GM03348 (cell line): Measurements from ENCODE around the gene SNX24.
"Not testable (repeated sequence)": the region's sequence is repeated elsewhere in the genome, so short reads cannot be mapped to it uniquely, and the experiment has no call there.

ENCODE experiments used
- DNase-seq: peaks from one replicate; pipeline ENCODE4 v3.0.0; 2012; ENCODE audit warnings: low spot score

SNX24 gene

GRCh38 chr5:122871661-122872060 lies 26.2 kb downstream of the SNX24 start:
- peak; percentile 38 for DNase-seq

GRCh38 chr5:122874179-122874875 lies 28.9 kb downstream of the SNX24 start:
- no peak for DNase-seq

- DNase-seq: no peak
Observed at GRCh38 chr5:122877518-122877917, 32.1 kb downstream of the SNX24 start.

GRCh38 chr5:122879076-122879475 lies 33.7 kb downstream of the SNX24 start:
- no peak for DNase-seq

- no peak for DNase-seq
Observed at GRCh38 chr5:122880170-122880689, 34.8 kb downstream of the SNX24 start.

- no peak for DNase-seq
Observed at GRCh38 chr5:122880749-122881148, 35.3 kb downstream of the SNX24 start.

- peak; percentile 65 for DNase-seq
Observed at GRCh38 chr5:122882831-122883230, 37.4 kb downstream of the SNX24 start.

- DNase-seq: no peak
Observed at GRCh38 chr5:122885045-122885517, 39.7 kb downstream of the SNX24 start.

GRCh38 chr5:122885891-122886290 lies 40.5 kb downstream of the SNX24 start:
- no peak for DNase-seq

- DNase-seq: no peak
Observed at GRCh38 chr5:122895141-122895540, 49.7 kb downstream of the SNX24 start.

- DNase-seq: peak; percentile 31
Observed at GRCh38 chr5:122896598-122897282, 51.3 kb downstream of the SNX24 start.

GRCh38 chr5:122897283-122897602 lies 51.8 kb downstream of the SNX24 start:
- DNase-seq: no peak

GRCh38 chr5:122901346-122901745 lies 55.9 kb downstream of the SNX24 start:
- DNase-seq: no peak

GRCh38 chr5:122902263-122902662 lies 56.9 kb downstream of the SNX24 start:
- no peak for DNase-seq

GRCh38 chr5:122906768-122907167 lies 61.4 kb downstream of the SNX24 start:
- no peak for DNase-seq

- DNase-seq: peak; percentile 58
Observed at GRCh38 chr5:122907276-122907675, 61.9 kb downstream of the SNX24 start.

GRCh38 chr5:122908108-122908507 lies 62.7 kb downstream of the SNX24 start:
- no peak for DNase-seq

GRCh38 chr5:122908662-122909061 lies 63.2 kb downstream of the SNX24 start:
- no peak for DNase-seq

- DNase-seq: no peak
Observed at GRCh38 chr5:122909470-122910100, 64.2 kb downstream of the SNX24 start.

- DNase-seq: not testable (repeated sequence)
Observed at GRCh38 chr5:122913436-122913835, 68.0 kb downstream of the SNX24 start.

- peak; percentile 13 for DNase-seq
Observed at GRCh38 chr5:122915717-122916461, 70.5 kb downstream of the SNX24 start.

GRCh38 chr5:122916490-122916889 lies 71.1 kb downstream of the SNX24 start:
- DNase-seq: no peak
